ENCODE measurements around the gene NACC1. TPM values are rescaled to one million over a fixed set of nuclear protein-coding genes. Genes with fewer than 3 reads are reported as not detected.

Gene NACC1
- total RNA-seq, 1 donor from 2014 or later, result 62.1 TPM

- ATAC-seq (ENCODE audit: low read depth), result peak; percentile 20
- peaks cover 42% of the 10 kb centered on the region for H3K36me3 Mint-ChIP-seq (ENCODE audit: low read depth)
- POLR2A ChIA-PET, result interaction anchor here (0.6 to 5.0 kb wide), 36 partner anchors 9 to 1266 kb away, joined by 3 to 258 read pairs (median 8); partner anchors contain the start of genes DDX39A, GADD45GIP1, JUNB and LYL1
- DNase-seq, result peak; percentile 96
- intact Hi-C loops (cut with micrococcal nuclease), result loop anchor here (1.0 to 10.0 kb wide), 5 partner anchors 216 to 984 kb away; partner anchors contain the start of genes ASF1B, CALR and RFX1
- TF ChIP-seq CTCF (IDR thresholded peaks at IDR 0.05), result no peak
- peak overlapping the region; percentile 99 for H3K4me3 Mint-ChIP-seq
- H3K27ac Mint-ChIP-seq, result peak overlapping the region; percentile 99
- no peaks in the 10 kb centered on the region for H3K27me3 Mint-ChIP-seq
- H3K9me3 Mint-ChIP-seq, result no peaks in the 10 kb centered on the region
- CTCF ChIA-PET, result interaction anchor here (0.6 to 1.9 kb wide), 8 partner anchors 15 to 436 kb away, joined by 3 to 23 read pairs (median 5); no protein-coding TSS in a partner anchor
- H3K4me1 Mint-ChIP-seq, result peaks cover 51% of the 10 kb centered on the region
These were observed 35.0 kb downstream of the NACC1 start for GRCh38 chr19:13152974-13153568.

- Mint-ChIP-seq H3K4me3 (peak overlapping the region; percentile 99), H3K27me3 (no peaks in the 10 kb centered on the region), H3K4me1 (peaks cover 54% of the 10 kb centered on the region), H3K9me3 (no peaks in the 10 kb centered on the region), H3K36me3 (ENCODE audit: low read depth) (peaks cover 42% of the 10 kb centered on the region), H3K27ac (peak overlapping the region; percentile 99)
- ATAC-seq (ENCODE audit: low read depth) (no peak), DNase-seq (peak; percentile 49)
- intact Hi-C loops (cut with micrococcal nuclease), result loop anchor here (1.0 to 10.0 kb wide), 6 partner anchors 216 to 984 kb away; partner anchors contain the start of genes ASF1B, CALR, RFX1 and SAMD1
- CTCF ChIA-PET, result interaction anchor here (1.3 to 4.6 kb wide), 6 partner anchors 10 to 436 kb away, joined by 3 to 38 read pairs (median 8); no protein-coding TSS in a partner anchor
- POLR2A ChIA-PET, result interaction anchor here (0.6 to 6.5 kb wide), 32 partner anchors 10 to 683 kb away, joined by 3 to 413 read pairs (median 28); partner anchors contain the start of genes LYL1, NACC1 and TRMT1
- no peak for TF ChIP-seq CTCF (IDR thresholded peaks at IDR 0.05)
These were observed 35.6 kb downstream of the NACC1 start for GRCh38 chr19:13153569-13154240.

DNA sequence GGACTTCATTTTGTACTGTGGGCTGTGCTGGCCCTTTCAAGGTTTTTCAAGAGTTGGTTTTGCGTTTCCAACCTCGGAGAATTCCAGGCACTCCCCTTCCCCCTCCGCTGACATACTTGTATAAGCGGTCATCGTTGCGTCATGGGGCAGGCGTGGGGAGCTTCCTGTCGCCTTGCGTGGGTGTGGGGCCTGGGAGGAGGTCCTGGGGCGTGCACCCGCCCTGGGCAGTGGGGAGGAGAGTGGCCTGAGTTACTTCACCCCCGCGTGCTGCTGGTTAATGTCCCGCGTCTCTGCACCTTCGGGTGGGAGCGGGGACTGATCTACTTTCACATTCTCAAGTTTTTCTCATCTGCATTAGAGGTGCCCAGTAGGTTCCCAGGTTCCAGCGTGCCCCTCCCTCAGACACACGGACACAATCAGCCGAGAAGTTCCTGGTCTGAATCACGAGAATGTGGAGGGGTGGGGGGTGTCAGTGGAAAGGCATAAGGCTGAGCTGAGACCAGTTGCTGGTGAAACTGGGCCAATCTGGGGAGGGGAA, 36.2 kb downstream of the NACC1 start:
- H3K36me3 Mint-ChIP-seq (ENCODE audit: low read depth), result peaks cover 42% of the 10 kb centered on the region
- H3K4me3 Mint-ChIP-seq, result peak overlapping the region; percentile 99
- H3K9me3 Mint-ChIP-seq, result no peaks in the 10 kb centered on the region
- CTCF ChIA-PET, result interaction anchor here (0.9 to 4.6 kb wide), 8 partner anchors 10 to 108 kb away, joined by 3 to 41 read pairs (median 8); partner anchors contain the start of gene NACC1
- TF ChIP-seq CTCF (IDR thresholded peaks at IDR 0.05), result no peak
- intact Hi-C loops (cut with micrococcal nuclease), result loop anchor here (1.0 to 10.0 kb wide), 5 partner anchors 217 to 983 kb away; partner anchors contain the start of genes ASF1B, CALR, RFX1 and SAMD1
- H3K4me1 Mint-ChIP-seq, result peaks cover 55% of the 10 kb centered on the region
- POLR2A ChIA-PET, result interaction anchor here (0.5 to 6.5 kb wide), 24 partner anchors 12 to 363 kb away, joined by 3 to 413 read pairs (median 14); partner anchors contain the start of genes JUNB, LYL1, NACC1 and TRMT1
- ATAC-seq (ENCODE audit: low read depth), result no peak
- no peaks in the 10 kb centered on the region for H3K27me3 Mint-ChIP-seq
- peak overlapping the region; percentile 94 for H3K27ac Mint-ChIP-seq
- DNase-seq, result peak; percentile 44

GRCh38 chr19:13154911-13155471, 36.9 kb downstream of the NACC1 start:
- no peaks in the 10 kb centered on the region for H3K9me3 Mint-ChIP-seq

More at GRCh38 chr19:13154911-13155471, 36.9 kb downstream of the NACC1 start:
- ATAC-seq (ENCODE audit: low read depth) (peak; percentile 8), DNase-seq (peak; percentile 64)
- peaks cover 42% of the 10 kb centered on the region for H3K36me3 Mint-ChIP-seq (ENCODE audit: low read depth)
- H3K4me1 Mint-ChIP-seq, result peaks cover 55% of the 10 kb centered on the region
- H3K27me3 Mint-ChIP-seq, result no peaks in the 10 kb centered on the region
- intact Hi-C loops (cut with micrococcal nuclease), result loop anchor here (1.0 to 10.0 kb wide), 9 partner anchors 8 to 1212 kb away; partner anchors contain the start of genes ASF1B, CALR, RFX1 and SAMD1
- CTCF ChIA-PET, result interaction anchor here (0.8 to 4.6 kb wide), 15 partner anchors 9 to 177 kb away, joined by 3 to 41 read pairs (median 6); partner anchors contain the start of gene NACC1
- no peak for TF ChIP-seq CTCF (IDR thresholded peaks at IDR 0.05)
- H3K4me3 Mint-ChIP-seq, result peak overlapping the region; percentile 99
- POLR2A ChIA-PET, result interaction anchor here (0.5 to 6.5 kb wide), 34 partner anchors 11 to 1429 kb away, joined by 3 to 413 read pairs (median 6); partner anchors contain the start of genes JUNB, LYL1, NACC1 and TRMT1
- H3K27ac Mint-ChIP-seq, result peak overlapping the region; percentile 94
